GM12874 (cell line): Measurements from ENCODE around the gene ZNF438.

Experiments used
- CTCF ChIP-seq: IDR thresholded peaks from 2 replicates; pipeline ENCODE4 v1.5.1; 2011; ENCODE audit warnings: low read depth, mild to moderate bottlenecking, control low read depth, low read length, moderate library complexity; ENCODE audit not compliant: insufficient read depth

Gene ZNF438

GRCh38 chr10:31005895-31006294 is 25.8 kb downstream of the ZNF438 start:
- TF ChIP-seq CTCF: no peak

DNA sequence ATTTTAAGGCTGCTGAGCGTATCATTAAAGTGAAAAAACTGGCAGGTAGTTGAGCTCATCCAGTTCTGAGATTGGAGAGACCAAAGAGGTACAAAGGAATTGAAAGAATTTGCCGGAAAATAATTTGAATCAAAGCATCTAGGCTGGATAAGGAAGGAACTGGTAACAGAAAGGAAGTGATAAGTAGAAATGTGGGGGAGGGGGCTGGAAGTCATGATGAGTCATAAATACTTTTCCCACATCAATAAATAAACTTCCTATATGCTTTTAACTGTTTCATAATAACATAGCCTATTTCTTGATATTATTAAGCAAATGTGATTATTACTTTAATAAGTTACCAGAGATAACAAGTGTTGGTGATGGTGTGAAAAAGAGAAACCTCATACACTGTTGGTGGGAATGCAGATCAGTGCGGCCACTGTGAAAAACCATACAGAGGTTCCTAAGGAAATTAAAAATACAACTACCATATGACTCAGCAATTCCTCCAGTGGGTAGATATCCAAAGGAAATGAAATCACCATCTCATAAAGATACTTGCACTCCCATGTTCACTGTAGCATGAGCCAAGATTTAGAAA is 27.0 kb downstream of the ZNF438 start:
- TF ChIP-seq CTCF: no peak

DNA sequence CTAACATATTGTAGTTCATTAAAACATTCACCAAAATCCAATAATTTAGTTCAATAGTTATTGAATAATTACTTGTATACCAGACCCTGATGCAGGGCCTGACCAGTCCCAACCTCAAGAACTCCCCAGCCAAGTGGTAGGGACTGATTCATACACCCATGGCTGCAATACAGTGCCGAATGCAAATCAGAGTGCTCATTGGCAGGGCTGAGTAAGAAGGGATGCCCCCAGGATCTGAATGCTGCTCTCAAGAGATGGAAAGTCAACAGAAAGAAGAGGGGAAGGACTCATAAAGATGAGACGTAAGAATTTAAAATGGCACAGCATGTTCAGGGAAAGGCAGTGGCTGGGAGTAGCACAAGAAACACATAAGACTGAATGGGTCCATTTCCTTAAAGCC is 29.9 kb downstream of the ZNF438 start:
- TF ChIP-seq CTCF: no peak

GRCh38 chr10:31000867-31001266 is 30.8 kb downstream of the ZNF438 start:
- TF ChIP-seq CTCF: no peak

GRCh38 chr10:31000071-31000782 is 31.4 kb downstream of the ZNF438 start:
- TF ChIP-seq CTCF: no peak

GRCh38 chr10:30999070-30999712 is 32.5 kb downstream of the ZNF438 start:
- no peak for TF ChIP-seq CTCF

DNA sequence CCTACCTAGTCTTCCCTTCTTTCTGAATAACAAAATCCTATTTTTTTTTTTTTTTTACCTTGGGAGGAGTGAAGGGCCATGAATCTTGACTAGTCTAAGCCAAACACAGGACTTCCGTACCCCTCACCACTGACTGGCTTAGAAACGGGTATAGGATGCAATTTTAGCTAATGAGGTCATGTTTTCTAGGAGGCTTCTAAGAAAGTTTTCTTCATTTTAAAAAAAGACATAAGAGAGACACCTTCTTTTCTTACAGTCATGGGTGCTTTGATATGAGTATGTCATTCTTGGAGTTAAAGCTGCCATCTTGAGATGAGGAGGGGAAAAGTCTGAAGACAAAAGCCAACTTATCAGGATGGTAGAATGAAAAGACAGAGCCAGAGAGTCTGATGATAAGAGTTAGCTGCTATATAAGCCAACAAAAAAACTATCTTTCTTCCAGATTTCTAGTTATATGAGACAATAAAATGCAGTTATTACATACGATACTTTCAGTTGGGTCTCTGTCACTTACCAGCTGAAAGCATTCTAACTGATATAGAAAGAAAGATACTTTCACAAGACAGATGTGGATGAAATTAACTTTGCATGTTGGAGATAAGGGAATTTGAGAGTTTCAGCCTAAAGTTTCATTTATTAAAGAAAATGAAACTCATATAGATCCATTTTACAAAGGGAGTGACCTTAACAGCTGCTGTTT is 34.0 kb downstream of the ZNF438 start:
- no peak for TF ChIP-seq CTCF
